H1 (cell line): ENCODE results near the gene TMSB15B. TPM values are rescaled to one million over a fixed set of nuclear protein-coding genes. Genes with fewer than 3 reads are reported as not detected.

ENCODE experiments used
- CTCF ChIA-PET: fragments of 300-600 bp; sonication (Branson Sonifier 250); formaldehyde crosslinking; loops from one replicate; lab custom pipeline; 2021; ENCODE audit not compliant: partially characterized antibody; lab: Charles Lee
- POLR2A ChIA-PET: fragments of 300-600 bp; sonication (Branson Sonifier 250); formaldehyde crosslinking; loops from one replicate; lab custom pipeline; 2021; ENCODE audit warnings: inconsistent platforms; ENCODE audit not compliant: partially characterized antibody; lab: Charles Lee
- DNase-seq, 2 experiments: peaks; one replicate each; pipeline versions ENCODE4 v3.0.0 to v3.0.0-alpha.2; 2010 to 2022; ENCODE audit warnings: low spot score in 2 of 2, low read depth in 1 of 2, mixed read lengths in 1 of 2
- FAIRE-seq: peaks from 2 replicates; lab custom pipeline; 2011; peaks lifted over from hg19 to GRCh38; lab: Jason Lieb, UNC
- H2AFZ ChIP-seq: 2 replicates; pipeline ENCODE4 v1.8.1; 2012; ENCODE audit warnings: low read length, inconsistent platforms
- H2AK5ac ChIP-seq: 2 replicates; pipeline ENCODE4 v1.6.1; 2013; ENCODE audit warnings: low read depth, low read length
- H2BK120ac ChIP-seq: replicated peaks from 2 replicates; pipeline ENCODE3; 2013; ENCODE audit warnings: low read depth, low read length, inconsistent platforms
- H2BK12ac ChIP-seq: 2 replicates; pipeline ENCODE4 v1.6.1; 2013; ENCODE audit warnings: low read depth, low read length
- H2BK15ac ChIP-seq: 2 replicates; pipeline ENCODE4 v1.6.1; 2013; ENCODE audit warnings: low read length
- H2BK20ac ChIP-seq: 2 replicates; pipeline ENCODE4 v1.6.1; 2013; ENCODE audit warnings: low read length
- H2BK5ac ChIP-seq: 2 replicates; pipeline ENCODE4 v1.6.1; 2013; ENCODE audit warnings: low read depth, low read length
- H3K14ac ChIP-seq: 2 replicates; pipeline ENCODE4 v1.6.1; 2013; ENCODE audit warnings: inconsistent platforms; ENCODE audit not compliant: insufficient read length
- H3K18ac ChIP-seq: 2 replicates; pipeline ENCODE4 v1.6.1; 2013; ENCODE audit warnings: low read length; ENCODE audit errors: extremely low read depth
- H3K23ac ChIP-seq: 2 replicates; pipeline ENCODE4 v1.6.1; 2013; ENCODE audit warnings: inconsistent platforms; ENCODE audit not compliant: insufficient read length
- H3K23me2 ChIP-seq: 2 replicates; pipeline ENCODE4 v1.6.1; 2013; ENCODE audit warnings: low read depth, low read length
- H3K27ac ChIP-seq: 2 replicates; pipeline ENCODE4 v1.6.1; 2011; ENCODE audit warnings: low read depth, low read length, inconsistent platforms
- H3K27me3 ChIP-seq, 4 experiments: replicated peaks in 1 of 4; 1 replicate in 1 of 4; 2 replicates in 3 of 4; pipeline versions ENCODE4 v1.6.1 to v1.8.1; 2011 to 2013; ENCODE audit warnings: low read length in 3 of 4, mild to moderate bottlenecking in 3 of 4, inconsistent platforms in 2 of 4, mixed read lengths in 2 of 4, moderate library complexity in 1 of 4; ENCODE audit not compliant: control insufficient read depth in 3 of 4, insufficient read depth in 3 of 4; ENCODE audit errors: extremely low read depth in 1 of 4
- H3K36me3 ChIP-seq, 4 experiments: 2 replicates each; pipeline versions ENCODE4 v1.6.1 to v1.8.1; 2011 to 2013; ENCODE audit warnings: mild to moderate bottlenecking in 4 of 4, low read length in 3 of 4, moderate library complexity in 2 of 4, control low read depth in 1 of 4, inconsistent platforms in 1 of 4; ENCODE audit not compliant: insufficient read depth in 4 of 4, control insufficient read depth in 2 of 4
- H3K4ac ChIP-seq: replicated peaks from 2 replicates; pipeline ENCODE3; 2013; ENCODE audit warnings: low read length, low read depth, mixed read lengths, inconsistent platforms; ENCODE audit not compliant: insufficient read length
- H3K4me1 ChIP-seq, 4 experiments: replicated peaks in 1 of 4; 1 replicate in 1 of 4; 2 replicates in 3 of 4; pipeline versions ENCODE4 v1.6.1 to v1.8.1; 2011 to 2013; ENCODE audit warnings: low read length in 3 of 4, inconsistent platforms in 2 of 4, mixed read lengths in 1 of 4; ENCODE audit not compliant: insufficient read depth in 4 of 4, control insufficient read depth in 3 of 4
- H3K4me2 ChIP-seq, 2 experiments: 2 replicates each; pipeline versions ENCODE4 v1.6.1 to v1.8.1; 2011 to 2013; ENCODE audit warnings: low read depth in 2 of 2, low read length in 2 of 2, control low read depth in 1 of 2, inconsistent platforms in 1 of 2, mild to moderate bottlenecking in 1 of 2; ENCODE audit not compliant: insufficient read depth in 1 of 2
- H3K4me3 ChIP-seq, 4 experiments: fragments of 200-600, 300-600 bp in 1 of 4; sonication (generic), shearing (Covaris generic), sonication (Bioruptor Twin) in 1 of 4; 2 replicates each; pipeline versions ENCODE4 v1.5.1 to v1.8.1; 2011 to 2016; ENCODE audit warnings: low read length in 4 of 4, low read depth in 3 of 4, control low read depth in 2 of 4, inconsistent platforms in 2 of 4, mild to moderate bottlenecking in 2 of 4, mixed read lengths in 1 of 4, moderate library complexity in 1 of 4; ENCODE audit not compliant: insufficient read depth in 2 of 4; ENCODE audit errors: extremely low read depth in 1 of 4
- H3K56ac ChIP-seq: replicated peaks from 2 replicates; pipeline ENCODE3; 2013; ENCODE audit warnings: low read depth, mild to moderate bottlenecking, mixed read lengths, low read length, inconsistent platforms; ENCODE audit not compliant: insufficient read length
- H3K79me1 ChIP-seq: 2 replicates; pipeline ENCODE4 v1.6.1; 2013; ENCODE audit warnings: low read depth, low read length, control low read depth
- H3K79me2 ChIP-seq, 2 experiments: 2 replicates each; pipeline versions ENCODE4 v1.6.1 to v1.8.1; 2012 to 2013; ENCODE audit warnings: low read length in 2 of 2, mild to moderate bottlenecking in 2 of 2, inconsistent platforms in 1 of 2; ENCODE audit not compliant: insufficient read depth in 2 of 2, control insufficient read depth in 1 of 2
- H3K9ac ChIP-seq, 4 experiments: replicated peaks in 1 of 4; 1 replicate in 1 of 4; 2 replicates in 3 of 4; pipeline versions ENCODE4 v1.6.1 to v1.8.1; 2011 to 2013; ENCODE audit warnings: low read depth in 3 of 4, low read length in 3 of 4, control low read depth in 2 of 4, mild to moderate bottlenecking in 2 of 4, moderate library complexity in 2 of 4, inconsistent platforms in 1 of 4; ENCODE audit errors: extremely low read depth in 1 of 4
- H3K9me3 ChIP-seq, 2 experiments: 2 replicates each; pipeline versions ENCODE4 v1.6.1 to v1.8.1; 2012 to 2013; ENCODE audit warnings: mild to moderate bottlenecking in 2 of 2, moderate library complexity in 2 of 2, control low read depth in 1 of 2, inconsistent platforms in 1 of 2, low read depth in 1 of 2, low read length in 1 of 2, mixed read lengths in 1 of 2; ENCODE audit not compliant: insufficient read depth in 2 of 2
- H4K20me1 ChIP-seq, 2 experiments: replicated peaks in 1 of 2; 2 replicates each; pipeline versions ENCODE3 to v1.8.1; 2011 to 2013; ENCODE audit warnings: inconsistent platforms in 2 of 2, low read length in 2 of 2, mild to moderate bottlenecking in 1 of 2; ENCODE audit not compliant: insufficient read depth in 2 of 2, control insufficient read depth in 1 of 2
- H4K5ac ChIP-seq: 2 replicates; pipeline ENCODE4 v1.6.1; 2013; ENCODE audit warnings: low read length, low read depth, mixed read lengths, inconsistent platforms; ENCODE audit not compliant: insufficient read length
- H4K8ac ChIP-seq: 2 replicates; pipeline ENCODE4 v1.8.0; 2013; ENCODE audit warnings: mild to moderate bottlenecking, moderate library complexity, low read length, inconsistent platforms; ENCODE audit not compliant: insufficient read depth; ENCODE audit errors: extremely low read depth
- H4K91ac ChIP-seq: replicated peaks from 2 replicates; pipeline ENCODE3; 2013; ENCODE audit warnings: low read length, mixed read lengths, inconsistent platforms; ENCODE audit not compliant: insufficient read length
- ATF3 ChIP-seq: IDR thresholded peaks from 2 replicates; pipeline ENCODE4 v1.6.1; 2011; ENCODE audit warnings: low read depth, mild to moderate bottlenecking, low read length; ENCODE audit not compliant: insufficient read depth
- CEBPB ChIP-seq: IDR thresholded peaks from 2 replicates; pipeline ENCODE4 v1.6.1; 2012; ENCODE audit warnings: low read depth, low read length
- CHD1 ChIP-seq: IDR thresholded peaks from 2 replicates; pipeline ENCODE4 v1.6.1; 2012; ENCODE audit warnings: low read depth, low read length, improper control_type of control experiment
- GTF2F1 ChIP-seq: IDR thresholded peaks from 2 replicates; pipeline ENCODE4 v1.6.1; 2012; ENCODE audit warnings: low read depth, low read length, improper control_type of control experiment, borderline replicate concordance
- KDM1A ChIP-seq: fragments of 200-600, 300-600 bp; sonication (generic); IDR thresholded peaks from 2 replicates; pipeline ENCODE4 v1.7.1; 2016; ENCODE audit warnings: mild to moderate bottlenecking, low read length, borderline replicate concordance
- RBBP5 ChIP-seq: IDR thresholded peaks from 2 replicates; pipeline ENCODE4 v1.7.1; 2012; ENCODE audit warnings: low read depth, mild to moderate bottlenecking, inconsistent platforms, low read length, moderate library complexity, borderline replicate concordance
- RFX5 ChIP-seq: IDR thresholded peaks from 2 replicates; pipeline ENCODE4 v1.6.1; 2011; ENCODE audit warnings: low read depth, low read length, improper control_type of control experiment, borderline replicate concordance
- RXRA ChIP-seq: IDR thresholded peaks from 2 replicates; pipeline ENCODE4 v1.6.1; 2011; ENCODE audit warnings: low read depth, mild to moderate bottlenecking, low read length, moderate library complexity; ENCODE audit not compliant: insufficient read depth
- SP2 ChIP-seq: IDR thresholded peaks from 2 replicates; pipeline ENCODE4 v1.6.1; 2012; ENCODE audit warnings: mild to moderate bottlenecking, low read length, inconsistent platforms
- WGBS, 2 experiments: shearing (Covaris generic) in 1 of 2; methylation state at CpG; one replicate each; pipeline versions ENCODE4 v1.1.6 to v1.1.7; 2013 to 2015; ENCODE audit warnings: low lambda C conversion rate in 2 of 2, mixed read lengths in 2 of 2, inconsistent platforms in 1 of 2, low coverage in 1 of 2, missing lambda C conversion rate in 1 of 2; ENCODE audit not compliant: insufficient replicate concordance in 2 of 2, insufficient coverage in 1 of 2, insufficient read length in 1 of 2; ENCODE audit errors: extremely low coverage in 1 of 2, missing lambda C conversion rate in 1 of 2; 5-methylcytosine and 5-hydroxymethylcytosine counted together
- polyA plus RNA-seq, 7 experiments: library from polyadenylated mRNA; depleted of rRNA in 3 of 7; stranded (reverse) in 5 of 7; unstranded in 2 of 7; fragments of >200 nt in 5 of 7; fragments of 200-250 nt in 2 of 7; gene quantifications; 1 replicate in 5 of 7; 2 replicates in 1 of 7; 4 replicates in 1 of 7; pipeline versions ENCODE4 v1.2.1 to v1.2.3, GENCODE V29; 2011 to 2013; ENCODE audit warnings: missing spikeins in 2 of 7, mixed read lengths in 2 of 7
- total RNA-seq: library from RNA; stranded (reverse); fragmentation: NEBNext Ultra II Directional; extraction: Animal tissue kit (Norgen Biotek cat#: 25700); gene quantifications from 2 replicates; pipeline ENCODE4 v1.2.1, GENCODE V29; 2021

Gene TMSB15B
- total and polyA plus RNA-seq, 2 of the 8 experiments (the other 6 are each of a cell fraction or from before 2014, with no cell fraction given) = 11.7 to 12.1 TPM

GRCh38 chrX:104013606-104014005 lies 51.2 kb downstream of the TMSB15B start, which contains the start of gene H2BW1:
Gene H2BW1 (minus strand): TSS chrX:104013708. CDS start chrX:104013576, 132 bp downstream.
- no peak within 1 kb of the TSS for H4K8ac ChIP-seq

More at GRCh38 chrX:104013606-104014005, 51.2 kb downstream of the TMSB15B start, which contains the start of gene H2BW1:
- H3K79me1 ChIP-seq = no peaks in the 10 kb centered on the region
- no peak within 1 kb of the TSS for H4K5ac ChIP-seq
- no peaks in the 10 kb centered on the region for H3K36me3 ChIP-seq
- no peak within 1 kb of the TSS for H4K91ac ChIP-seq
- H3K79me2 ChIP-seq = no peaks in the 10 kb centered on the region
- no peak within 1 kb of the TSS for H2AFZ ChIP-seq
- no peak within 1 kb of the TSS for H3K4ac ChIP-seq
- no peaks in the 10 kb centered on the region for H3K9me3 ChIP-seq
- CTCF ChIA-PET = no interaction called here
- H4K20me1 ChIP-seq = no peaks in the 10 kb centered on the region
- WGBS, 2 experiments = 87% methylated on average over 9 of the region's 20 CpGs; no CpG with 5 or more reads in 1 of the 2 experiments
- H3K4me2 ChIP-seq = no peak within 1 kb of the TSS
- no peaks in the 10 kb centered on the region for H3K4me1 ChIP-seq
- no peak within 1 kb of the TSS for H3K14ac ChIP-seq
- H2BK120ac ChIP-seq = no peak within 1 kb of the TSS
- no peak for TF ChIP-seq CHD1
- TF ChIP-seq RBBP5 = no peak
- no peak for TF ChIP-seq ATF3
- no peak for TF ChIP-seq CEBPB
- no peak for TF ChIP-seq RFX5
- no peak for TF ChIP-seq GTF2F1
- TF ChIP-seq KDM1A = no peak
- no peak for TF ChIP-seq RXRA
- TF ChIP-seq SP2 = no peak
- DNase-seq (no peak), FAIRE-seq (no peak)
- H3K4me3 ChIP-seq = no peak within 1 kb of the TSS
- POLR2A ChIA-PET = no interaction called here
- H3K18ac ChIP-seq = no peak within 1 kb of the TSS
- H2BK20ac ChIP-seq = no peak within 1 kb of the TSS
- H3K27me3 ChIP-seq = no peaks in the 10 kb centered on the region
- H2BK5ac ChIP-seq = no peak within 1 kb of the TSS
- no peak within 1 kb of the TSS for H3K27ac ChIP-seq
- no peak within 1 kb of the TSS for H3K56ac ChIP-seq
- H3K23me2 ChIP-seq = no peaks in the 10 kb centered on the region
- no peak within 1 kb of the TSS for H2AK5ac ChIP-seq
- no peak within 1 kb of the TSS for H3K23ac ChIP-seq
- H3K9ac ChIP-seq = no peak within 1 kb of the TSS
- H2BK12ac ChIP-seq = no peak within 1 kb of the TSS
- H2BK15ac ChIP-seq = no peak within 1 kb of the TSS
